Endothelial cell (in vitro differentiated cells): ENCODE results near the gene SLC23A2. TPM values are rescaled to one million over a fixed set of nuclear protein-coding genes. Genes with fewer than 3 reads are reported as not detected.

Source experiments
- DNase-seq: peaks from one replicate; pipeline ENCODE4 v3.0.0; 2021; ENCODE audit warnings: low spot score
- H3K27ac Mint-ChIP-seq: one replicate; pipeline ENCODE4 v1.8.0; 2021; ENCODE audit warnings: mixed read lengths, inconsistent platforms; ENCODE audit not compliant: unreplicated experiment
- H3K27me3 Mint-ChIP-seq: one replicate; pipeline ENCODE4 v1.8.0; 2021; ENCODE audit warnings: mild to moderate bottlenecking, moderate library complexity, mixed read lengths, inconsistent platforms; ENCODE audit not compliant: unreplicated experiment
- H3K36me3 Mint-ChIP-seq: one replicate; pipeline ENCODE4 v1.8.0; 2021; ENCODE audit warnings: mild to moderate bottlenecking, low read depth, mixed read lengths, inconsistent platforms; ENCODE audit not compliant: unreplicated experiment
- H3K4me1 Mint-ChIP-seq: one replicate; pipeline ENCODE4 v1.8.0; 2021; ENCODE audit warnings: mild to moderate bottlenecking, mixed read lengths, inconsistent platforms; ENCODE audit not compliant: unreplicated experiment
- H3K4me3 Mint-ChIP-seq: one replicate; pipeline ENCODE4 v1.8.0; 2021; ENCODE audit warnings: mild to moderate bottlenecking, mixed read lengths, inconsistent platforms; ENCODE audit not compliant: unreplicated experiment
- H3K9me3 Mint-ChIP-seq: one replicate; pipeline ENCODE4 v1.8.0; 2021; ENCODE audit warnings: mixed read lengths, inconsistent platforms; ENCODE audit not compliant: unreplicated experiment
- total RNA-seq: library from RNA; stranded (reverse); fragmentation: NEBNext Ultra II Directional; extraction: Animal tissue kit (Norgen Biotek cat#: 25700); gene quantifications from one replicate; pipeline ENCODE4 v1.2.1, GENCODE V29; 2021; ENCODE audit not compliant: unreplicated experiment
- TF ChIP-seq, protein P1 (sequence below): fragments of 200-600 bp; sonication (generic); IDR thresholded peaks from one replicate; pipeline ENCODE4 v1.5.0; 2021; ENCODE audit warnings: antibody characterized with exemption; ENCODE audit not compliant: unreplicated experiment

Gene SLC23A2
- total RNA-seq, 1 donor from 2014 or later, result 71.3 TPM

DNA sequence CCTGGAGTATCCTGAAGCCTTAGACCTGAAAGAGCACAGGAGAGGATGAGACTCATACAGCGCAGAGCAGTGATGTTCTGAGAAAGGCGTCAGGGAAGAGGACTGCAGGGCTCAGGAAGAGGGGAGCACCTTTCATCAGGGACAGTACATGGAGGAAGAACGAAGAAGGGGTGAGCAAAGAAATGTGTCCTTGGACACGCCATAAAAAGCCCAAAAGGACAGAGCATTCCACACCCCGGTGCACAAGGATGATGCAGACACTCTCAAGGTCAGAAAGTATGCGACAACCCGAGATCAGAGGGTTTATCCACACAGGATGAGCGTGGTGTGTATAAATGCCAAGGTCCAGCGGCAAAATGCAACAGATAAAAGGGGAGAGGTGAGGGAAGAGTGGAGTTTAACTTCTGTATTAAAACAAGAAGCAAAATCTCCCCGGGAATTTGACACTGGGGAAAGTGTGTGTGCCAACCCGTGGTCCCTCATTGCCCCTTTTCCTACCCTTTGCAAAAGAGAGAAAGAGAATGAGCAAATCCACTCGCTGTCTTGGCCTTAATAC lies 64.4 kb downstream of the SLC23A2 start:
- H3K36me3 Mint-ChIP-seq, result no peaks in the 10 kb centered on the region
- H3K27ac Mint-ChIP-seq, result no peak overlapping the region
- H3K27me3 Mint-ChIP-seq, result peaks cover 3% of the 10 kb centered on the region
- no peak for DNase-seq
- TF ChIP-seq, protein P1, sequence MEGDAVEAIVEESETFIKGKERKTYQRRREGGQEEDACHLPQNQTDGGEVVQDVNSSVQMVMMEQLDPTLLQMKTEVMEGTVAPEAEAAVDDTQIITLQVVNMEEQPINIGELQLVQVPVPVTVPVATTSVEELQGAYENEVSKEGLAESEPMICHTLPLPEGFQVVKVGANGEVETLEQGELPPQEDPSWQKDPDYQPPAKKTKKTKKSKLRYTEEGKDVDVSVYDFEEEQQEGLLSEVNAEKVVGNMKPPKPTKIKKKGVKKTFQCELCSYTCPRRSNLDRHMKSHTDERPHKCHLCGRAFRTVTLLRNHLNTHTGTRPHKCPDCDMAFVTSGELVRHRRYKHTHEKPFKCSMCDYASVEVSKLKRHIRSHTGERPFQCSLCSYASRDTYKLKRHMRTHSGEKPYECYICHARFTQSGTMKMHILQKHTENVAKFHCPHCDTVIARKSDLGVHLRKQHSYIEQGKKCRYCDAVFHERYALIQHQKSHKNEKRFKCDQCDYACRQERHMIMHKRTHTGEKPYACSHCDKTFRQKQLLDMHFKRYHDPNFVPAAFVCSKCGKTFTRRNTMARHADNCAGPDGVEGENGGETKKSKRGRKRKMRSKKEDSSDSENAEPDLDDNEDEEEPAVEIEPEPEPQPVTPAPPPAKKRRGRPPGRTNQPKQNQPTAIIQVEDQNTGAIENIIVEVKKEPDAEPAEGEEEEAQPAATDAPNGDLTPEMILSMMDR, result no peak
- H3K4me3 Mint-ChIP-seq, result no peak overlapping the region
- peaks cover 6% of the 10 kb centered on the region for H3K4me1 Mint-ChIP-seq
- H3K9me3 Mint-ChIP-seq, result no peaks in the 10 kb centered on the region

- no peak overlapping the region for H3K27ac Mint-ChIP-seq
- TF ChIP-seq, protein P1, result no peak
- H3K36me3 Mint-ChIP-seq, result no peaks in the 10 kb centered on the region
- DNase-seq, result no peak
- H3K4me1 Mint-ChIP-seq, result peaks cover 5% of the 10 kb centered on the region
- H3K4me3 Mint-ChIP-seq, result no peak overlapping the region
- no peaks in the 10 kb centered on the region for H3K9me3 Mint-ChIP-seq
- H3K27me3 Mint-ChIP-seq, result peaks cover 3% of the 10 kb centered on the region
Measured at GRCh38 chr20:4936392-4936850, 64.9 kb downstream of the SLC23A2 start.

GRCh38 chr20:4932061-4932460 lies 69.2 kb downstream of the SLC23A2 start:
- Mint-ChIP-seq H3K4me1 (peaks cover 12% of the 10 kb centered on the region), H3K27ac (no peak overlapping the region), H3K27me3 (peaks cover 8% of the 10 kb centered on the region), H3K9me3 (no peaks in the 10 kb centered on the region), H3K4me3 (no peak overlapping the region), H3K36me3 (peaks cover 6% of the 10 kb centered on the region)
- TF ChIP-seq, protein P1, result no peak
- no peak for DNase-seq

- Mint-ChIP-seq H3K27ac (no peak overlapping the region), H3K4me3 (no peak overlapping the region), H3K27me3 (peaks cover 9% of the 10 kb centered on the region), H3K36me3 (peaks cover 12% of the 10 kb centered on the region), H3K4me1 (peaks cover 32% of the 10 kb centered on the region), H3K9me3 (no peaks in the 10 kb centered on the region)
- no peak for DNase-seq
- TF ChIP-seq, protein P1, result no peak
Measured at GRCh38 chr20:4929686-4930397, 71.5 kb downstream of the SLC23A2 start.

GRCh38 chr20:4926531-4927156 lies 74.7 kb downstream of the SLC23A2 start:
- Mint-ChIP-seq H3K36me3 (peaks cover 20% of the 10 kb centered on the region), H3K4me3 (no peak overlapping the region), H3K9me3 (no peaks in the 10 kb centered on the region), H3K27ac (peak overlapping the region; percentile 88), H3K4me1 (peaks cover 51% of the 10 kb centered on the region), H3K27me3 (peaks cover 11% of the 10 kb centered on the region)
- DNase-seq, result no peak
- TF ChIP-seq, protein P1, result no peak
